Mammary epithelial cell (primary cell): ENCODE results near the gene HES5.

Source experiments
- EZH2 ChIP-seq: IDR thresholded peaks from 2 replicates; pipeline ENCODE4 v1.6.1; 2012; ENCODE audit warnings: low read length, inconsistent platforms, borderline replicate concordance
- TF ChIP-seq, protein P1 (sequence below), 2 donors: IDR thresholded peaks in 1 of 2; conservative IDR thresholded peaks in 1 of 2; 2 replicates each; pipeline ENCODE4 v1.5.1; 2011 to 2012; ENCODE audit warnings: inconsistent platforms in 2 of 2, low read length in 2 of 2, mild to moderate bottlenecking in 2 of 2, control low read depth in 1 of 2, low read depth in 1 of 2; ENCODE audit not compliant: insufficient read depth in 1 of 2; ENCODE audit errors: extremely low read depth in 1 of 2

DNA sequence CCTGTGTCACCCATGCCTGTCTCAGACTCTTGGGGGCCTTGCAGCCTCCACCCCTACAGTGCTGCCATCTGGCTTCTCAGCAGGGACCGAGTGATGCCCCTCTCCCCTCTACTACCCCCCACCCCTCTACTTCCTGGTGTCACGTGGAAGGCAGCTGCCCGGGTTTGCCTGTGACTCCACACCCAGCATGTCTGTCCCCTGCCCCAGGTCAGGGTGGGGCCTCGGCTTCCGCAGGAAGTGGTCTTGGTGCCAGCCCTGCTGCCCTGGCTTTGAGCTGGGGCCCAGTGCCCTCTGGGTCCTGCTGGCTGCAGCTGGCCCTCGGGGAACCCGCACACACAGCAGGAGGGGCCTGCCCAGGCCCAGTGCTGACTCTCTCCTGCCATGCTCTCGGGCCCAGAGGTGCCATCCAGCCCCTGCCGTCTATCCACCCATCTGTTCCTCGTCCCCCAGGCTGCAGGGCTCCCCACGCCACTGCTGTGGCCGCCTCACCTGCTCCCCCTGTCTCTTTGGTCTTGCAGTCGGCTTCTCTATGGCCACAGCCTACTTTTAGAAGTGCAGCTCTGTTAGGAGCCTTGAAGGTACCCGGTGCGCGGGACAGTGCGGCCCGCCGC, 30.0 kb downstream of the HES5 start:
- TF ChIP-seq, protein P1, sequence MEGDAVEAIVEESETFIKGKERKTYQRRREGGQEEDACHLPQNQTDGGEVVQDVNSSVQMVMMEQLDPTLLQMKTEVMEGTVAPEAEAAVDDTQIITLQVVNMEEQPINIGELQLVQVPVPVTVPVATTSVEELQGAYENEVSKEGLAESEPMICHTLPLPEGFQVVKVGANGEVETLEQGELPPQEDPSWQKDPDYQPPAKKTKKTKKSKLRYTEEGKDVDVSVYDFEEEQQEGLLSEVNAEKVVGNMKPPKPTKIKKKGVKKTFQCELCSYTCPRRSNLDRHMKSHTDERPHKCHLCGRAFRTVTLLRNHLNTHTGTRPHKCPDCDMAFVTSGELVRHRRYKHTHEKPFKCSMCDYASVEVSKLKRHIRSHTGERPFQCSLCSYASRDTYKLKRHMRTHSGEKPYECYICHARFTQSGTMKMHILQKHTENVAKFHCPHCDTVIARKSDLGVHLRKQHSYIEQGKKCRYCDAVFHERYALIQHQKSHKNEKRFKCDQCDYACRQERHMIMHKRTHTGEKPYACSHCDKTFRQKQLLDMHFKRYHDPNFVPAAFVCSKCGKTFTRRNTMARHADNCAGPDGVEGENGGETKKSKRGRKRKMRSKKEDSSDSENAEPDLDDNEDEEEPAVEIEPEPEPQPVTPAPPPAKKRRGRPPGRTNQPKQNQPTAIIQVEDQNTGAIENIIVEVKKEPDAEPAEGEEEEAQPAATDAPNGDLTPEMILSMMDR (conservative IDR thresholded peaks at IDR 0.05 in 1 of 2, IDR thresholded peaks at IDR 0.05 in 1 of 2; ENCODE audit: extremely low read depth in 1 of 2, insufficient read depth in 1 of 2, low read depth in 1 of 2, low read length in 2 of 2) = no peak
- no peak for TF ChIP-seq EZH2
